GM10266 (cell line): ENCODE results near the gene FAM163A.
A peak's percentile ranks its signal among the peaks of the same experiment; 100 is the strongest.

Experiments used
- DNase-seq: peaks from one replicate; pipeline ENCODE4 v3.0.0; 2012; ENCODE audit errors: extremely low spot score
- TF ChIP-seq, protein P1 (sequence below): IDR thresholded peaks from 2 replicates; pipeline ENCODE4 v1.5.1; 2012; ENCODE audit warnings: mild to moderate bottlenecking, low read depth; ENCODE audit not compliant: control insufficient read depth, insufficient read depth; ENCODE audit errors: missing control alignments

Gene FAM163A

GRCh38 chr1:179809506-179810366 lies 66.6 kb downstream of the FAM163A start:
- peak; percentile 74 for DNase-seq
- TF ChIP-seq, protein P1, sequence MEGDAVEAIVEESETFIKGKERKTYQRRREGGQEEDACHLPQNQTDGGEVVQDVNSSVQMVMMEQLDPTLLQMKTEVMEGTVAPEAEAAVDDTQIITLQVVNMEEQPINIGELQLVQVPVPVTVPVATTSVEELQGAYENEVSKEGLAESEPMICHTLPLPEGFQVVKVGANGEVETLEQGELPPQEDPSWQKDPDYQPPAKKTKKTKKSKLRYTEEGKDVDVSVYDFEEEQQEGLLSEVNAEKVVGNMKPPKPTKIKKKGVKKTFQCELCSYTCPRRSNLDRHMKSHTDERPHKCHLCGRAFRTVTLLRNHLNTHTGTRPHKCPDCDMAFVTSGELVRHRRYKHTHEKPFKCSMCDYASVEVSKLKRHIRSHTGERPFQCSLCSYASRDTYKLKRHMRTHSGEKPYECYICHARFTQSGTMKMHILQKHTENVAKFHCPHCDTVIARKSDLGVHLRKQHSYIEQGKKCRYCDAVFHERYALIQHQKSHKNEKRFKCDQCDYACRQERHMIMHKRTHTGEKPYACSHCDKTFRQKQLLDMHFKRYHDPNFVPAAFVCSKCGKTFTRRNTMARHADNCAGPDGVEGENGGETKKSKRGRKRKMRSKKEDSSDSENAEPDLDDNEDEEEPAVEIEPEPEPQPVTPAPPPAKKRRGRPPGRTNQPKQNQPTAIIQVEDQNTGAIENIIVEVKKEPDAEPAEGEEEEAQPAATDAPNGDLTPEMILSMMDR = peak; percentile 91

- no peak for DNase-seq
- TF ChIP-seq, protein P1 = no peak
Measured at GRCh38 chr1:179810367-179810715, 67.2 kb downstream of the FAM163A start.

- DNase-seq = no peak
- TF ChIP-seq, protein P1 = no peak
Measured at GRCh38 chr1:179812501-179813292, 69.6 kb downstream of the FAM163A start.

DNA sequence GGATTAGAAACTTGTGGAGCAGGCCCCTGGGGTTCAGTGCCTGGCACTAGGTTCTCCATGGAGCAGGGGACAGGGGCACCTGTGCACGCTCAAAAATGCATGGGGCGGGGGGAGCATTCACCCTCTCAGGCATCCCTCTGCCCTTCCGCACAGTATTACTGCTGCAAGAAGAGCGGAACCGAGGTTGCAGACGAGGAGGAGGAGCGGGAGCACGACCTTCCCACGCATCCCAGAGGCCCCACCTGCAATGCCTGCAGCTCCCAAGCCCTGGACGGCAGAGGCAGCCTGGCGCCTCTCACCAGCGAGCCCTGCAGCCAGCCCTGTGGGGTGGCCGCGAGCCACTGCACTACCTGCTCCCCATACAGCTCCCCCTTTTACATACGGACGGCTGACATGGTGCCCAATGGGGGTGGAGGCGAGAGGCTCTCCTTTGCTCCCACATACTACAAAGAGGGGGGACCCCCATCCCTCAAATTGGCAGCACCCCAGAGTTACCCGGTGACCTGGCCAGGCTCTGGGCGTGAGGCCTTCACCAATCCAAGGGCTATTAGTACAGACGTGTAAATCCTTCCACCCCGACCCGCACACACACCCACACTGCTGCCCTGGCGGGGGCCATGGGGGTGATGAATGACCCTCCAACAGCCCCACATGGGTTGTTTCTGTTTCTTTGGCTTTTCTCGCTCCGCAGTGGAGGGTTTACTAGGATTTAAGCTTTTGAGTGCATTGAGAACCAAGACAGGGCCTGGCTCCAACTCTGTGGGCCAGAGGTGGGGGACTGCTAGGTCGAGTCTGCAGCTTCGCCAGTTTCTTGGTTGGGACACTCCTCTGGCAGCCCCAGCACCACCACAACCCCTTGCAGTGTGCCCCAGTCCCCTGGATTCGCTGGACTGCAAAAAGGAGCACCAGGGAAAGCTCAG lies 70.8 kb downstream of the FAM163A start:
- no peak for DNase-seq
- TF ChIP-seq, protein P1 = no peak

DNA sequence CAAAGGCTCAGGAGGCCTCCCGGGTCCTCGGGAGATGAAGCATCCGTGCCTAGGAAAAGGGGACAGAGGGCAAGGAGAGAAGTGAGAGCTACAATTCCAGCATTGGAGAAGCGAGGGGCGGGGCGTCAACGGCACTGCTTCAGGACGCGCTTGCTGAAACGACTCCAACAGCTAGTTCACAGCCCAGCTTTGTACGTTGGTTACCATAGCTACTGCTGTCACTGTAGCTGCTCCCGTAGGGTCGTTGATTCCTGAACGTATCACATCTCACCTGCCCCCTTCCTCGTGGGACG lies 71.4 kb downstream of the FAM163A start:
- no peak for DNase-seq
- TF ChIP-seq, protein P1 = no peak

- DNase-seq = no peak
- TF ChIP-seq, protein P1 = no peak
Measured at GRCh38 chr1:179815641-179816040, 72.5 kb downstream of the FAM163A start.
